DOHH2 (cell line): ENCODE data around the gene BRD3.

ENCODE experiments used
- H3F3A ChIP-seq: fragments of 200-600 bp; sonication (generic), shearing (Covaris generic); 2 replicates; pipeline ENCODE4 v1.6.0; 2016; ENCODE audit warnings: antibody characterized with exemption, mild to moderate bottlenecking; ENCODE audit not compliant: control insufficient read depth, insufficient read depth
- H3K27ac ChIP-seq: fragments of 200-600 bp; sonication (generic); 2 replicates; pipeline ENCODE4 v1.5.1; 2014; ENCODE audit warnings: low read depth, mild to moderate bottlenecking, low read length, moderate library complexity
- H3K27me3 ChIP-seq: fragments of 200-600 bp; sonication (generic); 2 replicates; pipeline ENCODE4 v1.6.1; 2014; ENCODE audit warnings: mild to moderate bottlenecking, low read length, mixed read lengths; ENCODE audit not compliant: control insufficient read depth
- H3K36me3 ChIP-seq: fragments of 200-600 bp; sonication (generic); 2 replicates; pipeline ENCODE4 v1.6.1; 2014; ENCODE audit warnings: mild to moderate bottlenecking, low read length, moderate library complexity, mixed read lengths; ENCODE audit not compliant: control insufficient read depth
- H3K4me1 ChIP-seq: fragments of 200-600 bp; sonication (generic); 2 replicates; pipeline ENCODE4 v1.6.1; 2014; ENCODE audit warnings: mild to moderate bottlenecking, low read length, mixed read lengths; ENCODE audit not compliant: control insufficient read depth
- H3K4me2 ChIP-seq: fragments of 200-600 bp; sonication (generic); 2 replicates; pipeline ENCODE4 v1.6.0; 2014; ENCODE audit warnings: mild to moderate bottlenecking, low read length, moderate library complexity
- H3K4me3 ChIP-seq: fragments of 200-600 bp; sonication (generic); 2 replicates; pipeline ENCODE4 v1.5.1; 2014; ENCODE audit warnings: mild to moderate bottlenecking, low read length, mixed read lengths
- H3K79me2 ChIP-seq: fragments of 200-600 bp; sonication (generic); 2 replicates; pipeline ENCODE4 v1.6.1; 2014; ENCODE audit warnings: mild to moderate bottlenecking, low read length, mixed read lengths; ENCODE audit not compliant: control insufficient read depth
- H3K9me2 ChIP-seq: fragments of 200-600 bp; sonication (generic); replicated peaks from 2 replicates; pipeline ENCODE4 v1.6.1; 2014; ENCODE audit warnings: mild to moderate bottlenecking, low read length, mixed read lengths; ENCODE audit not compliant: control insufficient read depth
- H3K9me3 ChIP-seq: fragments of 200-600 bp; sonication (generic); 2 replicates; pipeline ENCODE4 v1.6.1; 2014; ENCODE audit warnings: antibody characterized with exemption, low read length, mixed read lengths; ENCODE audit not compliant: control insufficient read depth, insufficient read depth
- H4K20me1 ChIP-seq: fragments of 200-600 bp; sonication (generic); 2 replicates; pipeline ENCODE4 v1.6.0; 2014; ENCODE audit warnings: low read depth, mild to moderate bottlenecking, antibody characterized with exemption, low read length, moderate library complexity; ENCODE audit not compliant: control insufficient read depth, insufficient read depth
- CTCF ChIP-seq: fragments of 200-600 bp; sonication (generic); IDR thresholded peaks from one replicate; pipeline ENCODE4 v1.5.1; 2014; ENCODE audit warnings: antibody characterized with exemption, mild to moderate bottlenecking, low read depth, low read length; ENCODE audit not compliant: poor library complexity, severe bottlenecking
- EZH2phosphoT487 ChIP-seq: fragments of 200-600 bp; sonication (generic); IDR thresholded peaks from 2 replicates; pipeline ENCODE4 v1.6.1; 2017; ENCODE audit warnings: borderline replicate concordance, mild to moderate bottlenecking, antibody characterized with exemption, low read length, moderate library complexity, mixed read lengths

The BRD3 gene

GRCh38 chr9:133993635-133994253, 74.1 kb downstream of the BRD3 start:
- no peaks in the 10 kb centered on the region for H3K36me3 ChIP-seq
- H3K4me1 ChIP-seq, result peaks cover 36% of the 10 kb centered on the region
- no peak overlapping the region for H3K27ac ChIP-seq
- H3K9me2 ChIP-seq, result no peaks in the 10 kb centered on the region
- no peaks in the 10 kb centered on the region for H3K27me3 ChIP-seq
- H4K20me1 ChIP-seq, result peaks cover 8% of the 10 kb centered on the region; the same call in 1 of the 2 replicates
- 0 out of 2 replicates have a peak, but pooled peaks cover 3% of the 10 kb centered on the region for H3F3A ChIP-seq
- TF ChIP-seq EZH2phosphoT487 (no peak), CTCF (no peak)
- no peaks in the 10 kb centered on the region for H3K9me3 ChIP-seq
- H3K79me2 ChIP-seq, result peaks cover 35% of the 10 kb centered on the region
- peak overlapping the region; percentile 90 for H3K4me2 ChIP-seq
- peak overlapping the region; percentile 94 for H3K4me3 ChIP-seq

GRCh38 chr9:133992780-133993634, 74.8 kb downstream of the BRD3 start:
- peaks cover 42% of the 10 kb centered on the region for H3K79me2 ChIP-seq
- no peaks in the 10 kb centered on the region for H3K27me3 ChIP-seq
- H3K4me1 ChIP-seq, result peaks cover 36% of the 10 kb centered on the region
- H3K4me2 ChIP-seq, result peak overlapping the region; percentile 90
- peaks cover 8% of the 10 kb centered on the region; the same call in 1 of the 2 replicates for H4K20me1 ChIP-seq
- no peaks in the 10 kb centered on the region for H3K36me3 ChIP-seq
- H3K27ac ChIP-seq, result peak overlapping the region; percentile 49
- no peaks in the 10 kb centered on the region for H3K9me2 ChIP-seq
- no peaks in the 10 kb centered on the region for H3K9me3 ChIP-seq
- H3K4me3 ChIP-seq, result peak overlapping the region; percentile 94
- TF ChIP-seq CTCF (peak; percentile 77), EZH2phosphoT487 (no peak)
- 0 out of 2 replicates have a peak, but pooled peaks cover 3% of the 10 kb centered on the region for H3F3A ChIP-seq

DNA sequence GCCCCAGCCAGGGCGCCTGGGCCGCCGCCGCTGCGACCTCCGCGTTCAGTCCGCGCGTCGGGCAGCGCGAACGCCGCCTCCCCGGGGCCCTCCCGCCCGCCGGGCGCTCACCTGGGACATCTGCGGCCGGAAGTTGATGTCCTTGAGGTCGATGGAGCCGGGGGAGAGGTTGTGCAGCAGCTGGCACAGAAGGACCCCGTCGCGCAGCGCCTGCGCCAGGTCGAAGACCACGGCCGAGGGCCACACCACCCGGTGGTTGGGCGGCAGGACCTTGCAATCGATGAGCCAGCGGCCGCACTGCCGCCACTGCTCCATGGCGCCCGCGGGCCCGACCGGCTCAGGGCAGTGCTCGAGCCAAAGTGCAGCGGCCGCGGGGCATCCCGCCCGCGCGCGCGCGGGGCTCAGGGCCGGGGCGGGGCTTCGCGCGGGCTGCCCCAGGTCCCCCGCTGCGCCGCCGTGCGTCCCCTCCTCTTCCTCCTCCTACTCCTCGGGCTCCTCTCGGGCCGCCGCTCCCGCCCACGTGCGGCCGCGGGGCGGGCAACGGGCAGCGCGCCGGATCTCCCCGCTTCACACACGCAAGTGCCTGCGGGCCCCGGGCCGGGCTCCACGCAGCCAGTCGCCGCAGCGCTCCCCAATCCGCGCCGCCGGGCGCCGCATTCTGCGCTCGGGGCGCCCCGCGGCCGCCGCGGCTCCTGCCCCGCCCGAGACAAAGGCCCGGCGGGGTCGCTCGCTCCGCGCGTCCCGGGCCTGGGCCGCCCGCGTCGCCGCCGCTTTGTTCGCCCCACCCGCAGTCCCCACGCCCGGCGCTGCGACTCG, 75.7 kb downstream of the BRD3 start, which contains the start of gene VAV2:
TSS of gene VAV2 (minus strand) at position 361 of the 816 bp plus-strand sequence. CDS start at position 315, 46 bp downstream.
- Histone ChIP-seq H4K20me1 (peaks cover 8% of the 10 kb centered on the region; the same call in 1 of the 2 replicates), H3K4me1 (peaks cover 36% of the 10 kb centered on the region), H3K9me3 (no peaks in the 10 kb centered on the region), H3K27me3 (no peaks in the 10 kb centered on the region), H3K9me2 (no peaks in the 10 kb centered on the region), H3K36me3 (no peaks in the 10 kb centered on the region), H3K79me2 (peaks cover 51% of the 10 kb centered on the region), H3F3A (0 out of 2 replicates have a peak, but pooled peaks cover 3% of the 10 kb centered on the region), H3K4me2 (peak within 1 kb of the TSS; percentile 90), H3K27ac (peak within 1 kb of the TSS; percentile 49), H3K4me3 (peak within 1 kb of the TSS; percentile 94)
- TF ChIP-seq CTCF, result no peak
- TF ChIP-seq EZH2phosphoT487, result no peak
